Pulmonary artery endothelial cell (primary cell): ENCODE data around the gene IGFBPL1. TPM values are rescaled to one million over a fixed set of nuclear protein-coding genes. Genes with fewer than 3 reads are reported as not detected.
"Not testable (repeated sequence)": the region's sequence is repeated elsewhere in the genome, so short reads cannot be mapped to it uniquely, and the experiment has no call there.

Experiments
- DNase-seq: peaks from one replicate; pipeline ENCODE4 v3.0.0-alpha.2; 2011; ENCODE audit warnings: low read depth, low spot score
- total RNA-seq: library from RNA; depleted of rRNA; stranded (reverse); fragments of >200 nt; gene quantifications from 2 replicates; pipeline ENCODE4 v1.2.3, GENCODE V29; 2014

Gene IGFBPL1
- total RNA-seq, 1 donor from 2014 or later, result 0.33 TPM

GRCh38 chr9:38399191-38399590 lies 25.1 kb downstream of the IGFBPL1 start:
- DNase-seq, result not testable (repeated sequence)

- DNase-seq, result no peak
Observed at GRCh38 chr9:38396371-38396671, 27.9 kb downstream of the IGFBPL1 start.

DNA sequence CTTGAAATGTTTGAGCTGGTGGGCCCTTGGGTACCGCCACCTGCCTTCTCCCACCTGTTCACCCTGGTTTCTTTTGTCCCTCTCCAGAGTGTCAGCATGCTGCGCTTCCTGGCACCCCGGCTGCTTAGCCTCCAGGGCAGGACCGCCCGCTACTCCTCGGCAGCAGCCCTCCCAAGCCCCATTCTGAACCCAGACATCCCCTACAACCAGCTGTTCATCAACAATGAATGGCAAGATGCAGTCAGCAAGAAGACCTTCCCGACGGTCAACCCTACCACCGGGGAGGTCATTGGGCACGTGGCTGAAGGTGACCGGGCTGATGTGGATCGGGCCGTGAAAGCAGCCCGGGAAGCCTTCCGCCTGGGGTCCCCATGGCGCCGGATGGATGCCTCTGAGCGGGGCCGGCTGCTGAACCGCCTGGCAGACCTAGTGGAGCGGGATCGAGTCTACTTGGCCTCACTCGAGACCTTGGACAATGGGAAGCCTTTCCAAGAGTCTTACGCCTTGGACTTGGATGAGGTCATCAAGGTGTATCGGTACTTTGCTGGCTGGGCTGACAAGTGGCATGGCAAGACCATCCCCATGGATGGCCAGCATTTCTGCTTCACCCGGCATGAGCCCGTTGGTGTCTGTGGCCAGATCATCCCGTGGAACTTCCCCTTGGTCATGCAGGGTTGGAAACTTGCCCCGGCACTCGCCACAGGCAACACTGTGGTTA lies 28.4 kb downstream of the IGFBPL1 start:
- DNase-seq, result no peak

GRCh38 chr9:38394416-38394815 lies 29.8 kb downstream of the IGFBPL1 start:
- DNase-seq, result no peak

DNA sequence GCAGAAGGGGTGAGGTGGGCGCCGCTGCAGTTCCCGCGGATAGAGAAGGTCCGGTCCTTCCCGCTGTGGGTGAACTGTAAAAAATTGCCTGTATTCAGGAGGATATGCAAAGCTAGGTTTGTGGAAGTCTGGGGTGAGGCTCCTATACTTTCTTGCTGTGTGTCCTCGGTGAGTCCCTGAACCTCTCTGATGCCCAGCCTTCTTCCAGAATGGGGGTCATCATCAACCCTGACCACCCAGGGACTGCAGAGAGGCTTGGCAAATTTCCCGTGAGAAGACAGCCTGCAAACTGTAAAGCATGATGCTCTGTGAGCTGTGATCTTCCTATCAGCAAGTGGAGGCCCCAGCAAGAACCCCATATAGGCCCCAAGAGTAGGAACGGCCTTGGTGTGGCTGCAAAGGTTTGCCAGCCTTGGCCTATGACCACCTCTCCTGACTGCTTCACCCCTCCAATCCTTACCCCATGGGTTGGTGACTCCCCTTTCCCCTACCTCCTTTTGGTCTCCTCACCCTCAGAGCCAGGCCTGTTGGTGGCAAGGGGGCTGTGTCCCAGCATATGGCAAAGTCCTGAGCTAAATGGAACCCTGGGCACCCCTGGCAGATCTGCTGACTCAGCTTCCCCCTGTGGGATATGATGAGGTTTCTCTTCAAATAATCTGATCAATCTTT lies 31.0 kb downstream of the IGFBPL1 start:
- no peak for DNase-seq

DNA sequence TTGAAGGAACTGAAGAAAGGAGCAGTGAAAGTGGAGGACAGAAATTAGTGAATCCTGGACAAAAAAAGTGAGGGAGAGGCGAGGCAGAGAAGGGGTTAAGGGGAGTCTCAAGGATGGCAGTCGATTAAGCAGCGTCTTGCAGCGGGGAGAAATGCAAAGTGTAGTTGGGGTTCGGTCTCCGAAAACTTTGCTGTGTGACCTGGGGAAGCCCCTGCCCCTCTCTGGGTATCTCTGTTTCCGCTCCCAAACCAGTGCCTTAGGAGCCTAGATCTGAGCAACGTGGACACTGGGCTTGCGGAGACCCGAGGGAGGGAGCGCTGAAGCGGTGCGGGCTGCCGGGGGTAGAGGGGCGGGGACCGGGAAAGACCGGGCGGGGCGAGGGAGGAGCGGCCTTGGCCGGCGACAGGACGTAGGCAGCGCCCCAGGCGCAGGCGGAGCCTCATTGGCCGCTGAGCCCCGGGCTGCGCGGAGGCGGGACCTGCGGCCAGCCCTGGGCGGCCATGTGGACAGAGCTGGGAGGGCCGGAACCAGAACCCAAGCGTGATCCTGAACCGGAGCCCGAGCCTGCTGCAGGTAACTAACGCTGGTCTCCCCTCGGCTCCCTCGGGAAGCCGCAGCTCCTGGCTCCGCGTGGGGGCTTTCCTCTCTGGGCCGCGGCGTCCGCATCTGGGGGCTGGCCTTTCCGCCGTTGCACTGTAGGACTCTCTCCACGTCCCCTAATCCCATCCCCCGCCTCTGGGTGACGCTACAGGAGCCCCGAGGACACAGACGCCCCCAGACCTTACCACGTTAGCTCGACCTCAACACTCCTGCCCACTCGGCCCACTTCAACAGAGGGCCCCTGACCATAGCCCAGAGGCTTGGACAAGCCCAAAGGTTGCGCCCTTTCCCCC lies 31.8 kb downstream of the IGFBPL1 start, which contains the start of gene ALDH1B1:
Gene ALDH1B1 (plus strand): TSS at position 468 of the 893 bp plus-strand sequence. CDS start 3,047 bp downstream, outside the sequence.
- peak; percentile 39 for DNase-seq

- DNase-seq, result no peak
Observed at GRCh38 chr9:38391278-38392118, 32.8 kb downstream of the IGFBPL1 start.

DNA sequence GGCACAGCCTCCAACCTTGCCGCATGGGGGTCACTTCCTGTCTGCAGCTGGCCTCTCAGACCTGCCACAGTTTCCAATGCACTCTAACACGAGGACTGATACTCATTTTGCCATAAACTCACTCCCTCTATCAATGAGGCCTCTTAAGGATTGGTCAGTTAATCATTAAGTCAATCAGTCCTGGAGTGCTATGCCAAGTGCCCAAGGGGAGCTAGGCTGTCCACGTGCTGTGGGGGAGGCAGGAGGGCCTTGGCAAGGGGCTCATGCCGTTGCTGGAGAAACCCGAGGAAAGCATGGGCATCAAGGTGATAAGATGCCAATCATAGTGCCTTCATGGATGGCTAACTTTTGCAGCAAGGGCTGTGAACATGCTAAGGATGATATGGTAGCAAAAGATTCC lies 33.4 kb downstream of the IGFBPL1 start:
- no peak for DNase-seq

DNA sequence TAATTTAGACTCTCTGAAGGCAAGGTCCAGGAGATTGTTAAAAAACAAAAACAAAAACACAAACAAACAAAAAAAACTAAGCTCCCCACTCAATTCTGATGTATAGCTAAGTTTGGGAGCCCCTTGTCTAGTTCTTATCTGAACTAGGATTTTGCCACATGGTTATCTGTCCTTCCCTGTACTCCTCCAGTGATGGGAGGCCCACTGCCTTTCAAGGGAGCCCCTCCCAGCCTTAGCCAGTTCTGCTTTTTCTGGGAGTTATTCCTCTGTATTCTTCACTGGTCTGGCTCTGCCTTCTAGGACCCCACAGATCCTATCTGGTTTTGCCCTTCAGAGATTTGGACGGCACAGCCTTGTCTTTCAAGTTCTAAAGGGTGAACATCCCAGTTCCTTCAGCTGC lies 33.8 kb downstream of the IGFBPL1 start:
- DNase-seq, result no peak

- no peak for DNase-seq
Observed at GRCh38 chr9:38389313-38389712, 34.9 kb downstream of the IGFBPL1 start.

- no peak for DNase-seq
Observed at GRCh38 chr9:38388283-38389223, 35.7 kb downstream of the IGFBPL1 start.

DNA sequence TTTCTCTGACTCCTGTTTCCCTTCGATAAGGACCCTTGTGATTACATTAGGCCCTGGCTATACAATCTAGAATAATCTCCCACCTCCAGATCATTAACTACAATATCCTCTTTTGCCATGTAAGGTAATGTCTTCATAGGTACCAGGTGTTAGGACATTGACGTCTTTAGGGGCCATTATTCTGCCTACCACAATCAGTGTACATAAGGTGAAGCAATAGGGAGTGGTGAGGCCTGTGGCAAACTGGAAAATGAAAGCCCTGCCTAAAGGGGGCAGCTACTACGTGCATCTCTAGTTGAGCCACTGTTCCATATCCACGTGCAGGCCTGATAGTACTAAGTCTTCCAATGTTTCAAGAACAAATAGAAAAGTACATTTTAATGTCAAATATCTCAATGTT lies 36.5 kb downstream of the IGFBPL1 start:
- no peak for DNase-seq

- DNase-seq, result no peak
Observed at GRCh38 chr9:38387066-38387465, 37.2 kb downstream of the IGFBPL1 start.

GRCh38 chr9:38386319-38386895 lies 37.8 kb downstream of the IGFBPL1 start:
- no peak for DNase-seq

- DNase-seq, result no peak
Observed at GRCh38 chr9:38385896-38386295, 38.4 kb downstream of the IGFBPL1 start.

DNA sequence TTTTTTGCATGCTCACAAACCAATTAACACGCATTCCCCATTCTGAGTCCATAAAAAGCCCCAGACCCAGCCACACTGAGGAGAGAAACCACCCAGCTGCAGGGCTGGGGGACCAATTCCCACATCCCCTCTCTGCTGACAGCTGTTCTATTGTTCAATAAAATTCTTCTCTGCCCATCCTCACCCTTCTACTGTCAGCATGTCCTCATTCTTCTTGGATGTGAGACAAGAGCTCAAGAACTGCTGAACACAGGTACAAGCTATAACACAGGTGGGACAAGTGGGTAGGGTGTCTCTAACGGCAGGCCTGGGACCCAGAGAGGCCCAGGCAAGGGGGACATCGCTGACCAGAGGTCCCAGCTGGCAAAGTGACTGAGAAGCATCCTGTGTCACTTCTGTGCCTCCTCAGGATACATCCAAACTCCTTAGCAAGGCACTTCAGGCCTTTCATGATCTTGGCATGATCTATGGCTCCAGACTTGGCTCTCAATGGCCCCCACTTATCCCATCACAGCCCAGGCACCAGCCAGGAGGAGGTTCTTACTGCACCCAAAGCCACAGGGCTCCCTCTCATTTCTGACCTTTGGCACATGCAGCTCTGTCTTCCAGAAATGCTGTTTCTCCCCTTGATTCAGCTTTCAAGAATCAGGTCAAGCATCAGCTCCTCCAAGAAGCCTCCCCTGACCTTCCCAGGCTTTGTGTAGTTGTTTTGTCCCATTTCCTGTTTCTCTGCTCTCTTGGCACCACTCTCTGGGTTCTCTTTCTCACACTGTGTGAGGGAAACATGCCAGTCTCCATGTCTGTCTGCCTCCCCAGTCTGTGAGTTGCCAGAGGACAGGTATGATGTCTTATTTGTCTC lies 39.0 kb downstream of the IGFBPL1 start:
- no peak for DNase-seq

DNA sequence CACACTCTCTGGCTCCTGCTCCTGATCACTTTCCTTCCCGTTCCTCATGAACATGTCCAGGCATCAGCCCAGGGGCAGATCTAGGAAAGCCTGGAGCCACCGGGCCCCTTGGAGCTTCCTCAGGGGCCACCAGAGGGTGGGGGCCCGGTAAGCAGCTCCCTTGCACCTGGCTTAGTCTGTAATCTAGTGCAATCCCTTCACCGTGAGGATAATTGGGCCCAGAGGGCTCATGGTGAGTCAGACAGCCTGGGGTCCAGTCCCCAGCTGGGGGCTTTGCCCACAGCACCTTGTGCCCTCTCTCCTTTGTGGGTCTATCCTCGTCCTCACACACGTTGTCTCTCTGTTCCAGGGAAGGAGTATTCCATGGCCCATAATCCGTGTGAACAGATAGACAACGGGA lies 42.1 kb downstream of the IGFBPL1 start:
- no peak for DNase-seq

DNA sequence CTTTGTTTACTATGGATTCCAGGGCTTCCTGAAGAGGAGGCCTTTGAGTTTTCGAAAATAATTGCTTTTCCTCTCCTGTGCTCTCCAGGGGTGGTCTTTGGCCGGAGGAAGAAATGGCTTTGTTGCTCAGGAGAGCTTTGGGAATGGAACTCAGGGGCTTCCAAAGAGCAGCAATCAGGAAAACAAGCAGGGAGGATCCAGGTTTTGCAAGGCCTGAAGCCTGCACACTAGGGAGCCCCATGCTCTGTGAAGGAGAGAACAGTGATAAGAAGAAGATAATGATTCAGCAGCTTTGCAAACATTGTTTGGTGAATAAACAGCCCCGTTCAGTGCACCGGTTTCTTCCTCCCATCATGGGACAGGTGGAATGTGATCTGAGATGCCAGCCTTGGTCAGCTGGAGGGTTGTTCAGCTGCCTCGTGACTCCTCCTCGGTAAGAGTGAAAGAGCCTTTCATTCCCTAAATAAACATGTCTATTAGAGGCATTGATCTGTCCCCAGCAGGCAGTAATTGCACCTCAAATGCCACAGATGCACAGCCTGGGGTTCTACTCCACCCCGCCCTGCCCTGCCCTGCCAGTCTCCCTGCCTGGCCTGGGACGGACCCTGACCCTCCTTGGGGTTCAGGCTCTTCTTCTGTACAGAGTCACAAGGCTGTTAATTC lies 43.3 kb downstream of the IGFBPL1 start:
- no peak for DNase-seq
